Measurements from ENCODE around the gene ABCA1. TPM values are rescaled to one million over a fixed set of nuclear protein-coding genes. Genes with fewer than 3 reads are reported as not detected.

The ABCA1 gene
- total RNA-seq, 1 donor, result 43.4 TPM

DNA sequence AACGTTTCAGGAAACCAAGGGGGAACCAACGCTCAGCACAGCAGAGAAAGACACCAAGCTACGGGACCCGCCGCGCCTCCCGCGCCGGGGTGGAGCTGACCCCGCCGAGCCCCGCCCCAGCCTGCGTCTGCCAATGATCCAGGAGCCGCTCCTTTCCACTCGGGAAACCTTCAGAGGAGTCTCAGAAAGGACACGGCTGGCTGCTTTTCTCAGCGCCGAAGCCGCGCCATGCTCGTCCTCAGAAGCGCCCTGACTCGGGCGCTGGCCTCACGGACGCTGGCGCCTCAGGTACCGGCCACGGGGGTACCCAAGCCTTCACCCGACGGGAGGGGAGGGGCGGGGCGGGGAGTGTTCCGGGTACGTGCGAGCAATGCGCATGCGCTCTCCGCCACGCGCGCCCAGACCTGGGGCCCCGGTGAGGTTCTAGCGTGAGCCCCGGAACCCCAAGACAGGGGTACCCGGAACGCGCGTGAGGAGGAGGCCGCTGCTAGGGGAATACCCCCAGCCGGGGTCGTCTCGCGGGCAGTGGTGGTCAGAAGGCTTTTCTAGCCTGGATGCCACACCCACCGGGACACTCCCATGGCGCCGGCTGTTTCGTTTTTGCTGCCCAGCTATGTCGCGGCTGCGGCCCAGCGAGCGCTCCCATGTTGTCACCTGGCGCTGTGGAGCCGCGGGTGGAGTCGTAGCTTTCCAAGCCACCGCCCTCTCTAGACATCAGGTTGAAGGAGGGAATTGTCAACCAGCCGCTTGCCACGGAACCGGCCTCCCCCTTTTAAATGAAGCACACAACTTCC is 180.2 kb downstream of the ABCA1 start, which contains the start of gene NIPSNAP3A:
TSS of gene NIPSNAP3A (plus strand) at position 119 of the 794 bp plus-strand sequence. CDS start at position 229, 110 bp downstream.
- no peaks in the 10 kb centered on the region for H3K27me3 ChIP-seq (ENCODE audit: insufficient read depth, low read length)
- H3K9me3 ChIP-seq (ENCODE audit: low read depth, low read length), result no peaks in the 10 kb centered on the region
- H3K4me3 ChIP-seq (ENCODE audit: low read length), result peak within 1 kb of the TSS; percentile 73
- peaks cover 21% of the 10 kb centered on the region for H3K4me1 ChIP-seq (ENCODE audit: insufficient read depth, low read length)

DNA sequence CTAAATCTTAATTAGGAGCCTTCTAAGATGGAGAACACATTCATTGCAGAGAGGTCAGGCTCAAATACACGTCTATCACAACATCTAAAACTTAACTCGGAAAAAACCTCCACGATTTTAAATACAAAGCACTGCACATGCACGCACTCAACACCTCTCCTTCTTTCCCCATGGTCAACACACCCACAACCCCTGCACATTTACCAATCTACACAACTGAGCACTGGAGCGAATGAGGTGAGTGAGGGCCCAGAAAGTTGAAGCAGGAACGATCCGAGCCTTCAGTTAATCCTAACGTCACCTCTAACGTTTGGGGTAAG is 180.8 kb downstream of the ABCA1 start:
- peaks cover 21% of the 10 kb centered on the region for H3K4me1 ChIP-seq (ENCODE audit: insufficient read depth, low read length)
- peak overlapping the region; percentile 73 for H3K4me3 ChIP-seq (ENCODE audit: low read length)
- no peaks in the 10 kb centered on the region for H3K9me3 ChIP-seq (ENCODE audit: low read depth, low read length)
- H3K27me3 ChIP-seq (ENCODE audit: insufficient read depth, low read length), result no peaks in the 10 kb centered on the region

DNA sequence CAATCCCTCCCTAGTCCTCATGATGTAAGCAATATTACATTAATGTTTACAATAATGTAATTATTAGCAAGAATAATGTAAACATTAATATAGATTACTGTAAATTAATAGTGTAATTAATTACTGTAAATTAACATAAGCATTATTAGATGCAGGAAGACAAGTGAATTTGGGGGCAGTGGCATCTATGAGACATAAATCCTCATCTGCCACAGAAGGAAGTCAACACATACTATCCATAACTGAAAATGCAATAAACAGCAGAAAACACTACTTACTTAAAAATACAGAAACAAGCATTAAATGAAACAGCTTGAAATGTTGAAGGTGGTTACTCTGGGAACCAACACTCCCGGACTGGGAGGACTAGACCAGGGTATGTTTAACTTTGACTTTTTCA is 181.2 kb downstream of the ABCA1 start:
- no peaks in the 10 kb centered on the region for H3K27me3 ChIP-seq (ENCODE audit: insufficient read depth, low read length)
- peak overlapping the region; percentile 73 for H3K4me3 ChIP-seq (ENCODE audit: low read length)
- H3K4me1 ChIP-seq (ENCODE audit: insufficient read depth, low read length), result peaks cover 21% of the 10 kb centered on the region
- no peaks in the 10 kb centered on the region for H3K9me3 ChIP-seq (ENCODE audit: low read depth, low read length)

DNA sequence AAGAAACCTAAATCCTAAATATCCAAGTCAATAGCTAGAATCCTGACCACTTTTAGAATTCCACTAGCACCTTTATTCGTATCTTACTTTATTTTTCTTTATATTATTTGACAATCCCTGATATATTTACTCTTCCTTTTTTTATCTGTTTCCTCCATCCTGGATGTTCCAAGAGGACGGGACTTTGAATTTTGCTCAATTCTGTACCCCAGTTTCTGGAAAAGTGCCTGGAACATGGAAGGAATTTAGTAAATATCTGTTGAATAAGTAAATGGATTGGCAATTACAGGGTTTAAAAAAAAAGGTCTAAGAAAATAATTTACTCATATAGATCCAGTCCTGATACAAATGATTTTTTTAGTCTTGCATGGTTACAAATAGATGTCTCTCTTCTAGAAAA is 181.7 kb downstream of the ABCA1 start:
- Histone ChIP-seq H3K27me3 (ENCODE audit: insufficient read depth, low read length) (no peaks in the 10 kb centered on the region), H3K4me3 (ENCODE audit: low read length) (no peak overlapping the region), H3K4me1 (ENCODE audit: insufficient read depth, low read length) (peaks cover 21% of the 10 kb centered on the region), H3K9me3 (ENCODE audit: low read depth, low read length) (no peaks in the 10 kb centered on the region)

DNA sequence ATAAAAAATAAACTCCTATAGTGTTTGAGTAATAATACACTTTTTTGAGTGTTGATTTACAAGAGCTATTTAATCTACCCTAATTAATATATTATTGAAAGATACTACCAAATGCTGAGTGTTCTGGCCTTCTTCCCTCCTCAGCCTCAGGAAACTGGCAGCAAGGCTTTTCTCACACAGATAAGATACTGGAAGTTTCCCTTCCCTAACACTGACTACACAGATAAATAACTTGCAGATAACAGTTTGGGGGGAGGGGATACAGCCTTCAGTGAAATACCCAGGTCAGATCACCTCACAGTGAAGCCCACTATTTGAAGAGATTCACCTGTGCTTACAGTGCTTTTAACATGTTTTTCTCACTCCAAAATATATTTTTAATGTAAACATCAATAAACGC is 182.1 kb downstream of the ABCA1 start:
- Histone ChIP-seq H3K4me1 (ENCODE audit: insufficient read depth, low read length) (peaks cover 21% of the 10 kb centered on the region), H3K4me3 (ENCODE audit: low read length) (no peak overlapping the region), H3K27me3 (ENCODE audit: insufficient read depth, low read length) (no peaks in the 10 kb centered on the region), H3K9me3 (ENCODE audit: low read depth, low read length) (no peaks in the 10 kb centered on the region)

DNA sequence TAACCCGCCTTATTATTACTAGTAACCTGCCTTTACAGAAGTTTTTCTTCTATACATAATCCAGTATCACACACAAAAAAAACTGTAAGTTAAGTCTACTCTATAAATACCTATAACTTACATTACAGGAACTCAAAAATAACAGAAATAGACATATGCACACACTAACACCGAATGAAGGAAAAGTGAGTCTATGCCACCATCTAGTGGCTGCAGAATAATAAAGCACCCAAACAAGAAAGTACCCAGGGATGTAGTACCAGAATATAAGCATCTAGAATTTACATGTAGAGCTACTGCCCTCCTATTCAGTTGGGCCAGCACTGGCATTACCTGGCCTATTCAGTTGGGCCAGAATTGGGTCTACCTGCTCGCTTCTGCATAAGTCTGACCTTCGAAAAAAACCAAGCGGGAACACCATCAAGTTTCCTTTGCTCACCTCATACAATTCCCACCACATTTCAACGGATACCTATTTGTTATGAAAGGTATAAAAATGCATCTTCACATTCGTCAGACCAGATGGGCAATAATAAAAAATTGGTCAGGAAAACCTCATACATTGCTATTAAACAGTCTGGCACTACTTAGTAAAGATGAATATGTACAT is 184.5 kb downstream of the ABCA1 start:
- Histone ChIP-seq H3K9me3 (ENCODE audit: low read depth, low read length) (no peaks in the 10 kb centered on the region), H3K4me1 (ENCODE audit: insufficient read depth, low read length) (peaks cover 8% of the 10 kb centered on the region), H3K4me3 (ENCODE audit: low read length) (no peak overlapping the region), H3K27me3 (ENCODE audit: insufficient read depth, low read length) (no peaks in the 10 kb centered on the region)

DNA sequence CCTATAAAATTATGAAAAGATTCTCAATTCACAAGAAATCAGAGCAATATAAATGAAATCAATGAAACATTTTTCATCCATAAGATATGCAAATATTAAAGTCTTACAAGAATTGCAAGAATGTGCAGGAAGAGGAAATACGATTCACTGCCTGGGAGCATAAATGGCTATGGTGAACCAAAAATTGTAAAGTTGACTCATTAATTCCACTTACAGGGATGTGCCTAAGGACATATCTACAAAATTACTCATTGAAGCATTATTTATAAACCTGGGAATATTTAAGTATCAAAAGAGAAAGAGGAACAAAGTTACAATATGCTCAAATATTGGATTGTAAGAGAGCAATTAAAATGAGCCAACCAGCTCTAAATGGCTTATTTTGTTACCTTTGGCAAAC is 187.3 kb downstream of the ABCA1 start:
- Histone ChIP-seq H3K4me1 (ENCODE audit: insufficient read depth, low read length) (no peaks in the 10 kb centered on the region), H3K4me3 (ENCODE audit: low read length) (no peak overlapping the region), H3K27me3 (ENCODE audit: insufficient read depth, low read length) (no peaks in the 10 kb centered on the region), H3K9me3 (ENCODE audit: low read depth, low read length) (no peaks in the 10 kb centered on the region)

DNA sequence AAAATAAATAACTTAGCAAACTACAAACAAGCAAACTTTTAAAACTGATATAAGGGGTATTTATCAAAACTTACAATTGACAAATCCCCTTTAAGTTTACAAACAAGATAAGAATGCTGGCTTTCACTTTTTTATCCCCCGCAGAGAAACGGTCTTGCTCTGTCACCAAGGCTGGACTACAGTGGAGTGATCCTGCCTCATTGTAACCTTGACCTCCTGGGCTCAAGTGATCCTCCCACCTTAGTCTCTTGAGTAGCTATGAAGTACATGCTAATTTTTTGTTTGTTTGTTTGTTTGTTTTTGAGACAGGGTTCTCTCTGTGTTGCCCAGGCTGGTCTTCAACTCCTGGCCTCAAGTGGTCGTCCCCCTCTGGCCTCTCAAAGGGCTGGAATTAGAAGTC is 189.5 kb downstream of the ABCA1 start:
- H3K4me3 ChIP-seq (ENCODE audit: low read length), result no peak overlapping the region
- H3K4me1 ChIP-seq (ENCODE audit: insufficient read depth, low read length), result no peaks in the 10 kb centered on the region
- H3K9me3 ChIP-seq (ENCODE audit: low read depth, low read length), result no peaks in the 10 kb centered on the region
- no peaks in the 10 kb centered on the region for H3K27me3 ChIP-seq (ENCODE audit: insufficient read depth, low read length)

Other genes starting within 250 kb of the ABCA1 start
- 0.21 TPM for gene OR13D1, start 233.6 kb downstream of the ABCA1 start, total RNA-seq
- gene NIPSNAP3A, start 180.5 kb downstream of the ABCA1 start, total RNA-seq, result 21.6 TPM
- 0.73 TPM for gene NIPSNAP3B, start 164.0 kb downstream of the ABCA1 start, total RNA-seq